Measurements from ENCODE around the gene NUBPL.
"Not testable (repeated sequence)": the region's sequence is repeated elsewhere in the genome, so short reads cannot be mapped to it uniquely, and the experiment has no call there.

Gene NUBPL

GRCh38 chr14:31811693-31812628 lies 250.8 kb downstream of the NUBPL start:
- DNase-seq (ENCODE audit: low read depth in 2 of 2), result not testable (repeated sequence)

- not testable (repeated sequence) for DNase-seq (ENCODE audit: low read depth in 2 of 2)
Measured at GRCh38 chr14:31813724-31814490, 252.7 kb downstream of the NUBPL start.

- DNase-seq (ENCODE audit: low read depth in 2 of 2), result no peak
Measured at GRCh38 chr14:31819281-31819680, 258.1 kb downstream of the NUBPL start.

- no peak for DNase-seq (ENCODE audit: low read depth in 2 of 2)
Measured at GRCh38 chr14:31825459-31825858, 264.3 kb downstream of the NUBPL start.

- no peak for DNase-seq (ENCODE audit: low read depth in 2 of 2)
Measured at GRCh38 chr14:31827325-31827724, 266.1 kb downstream of the NUBPL start.

- no peak for DNase-seq (ENCODE audit: low read depth in 2 of 2)
Measured at GRCh38 chr14:31828946-31829868, 268.0 kb downstream of the NUBPL start.

GRCh38 chr14:31834616-31835015 lies 273.4 kb downstream of the NUBPL start:
- no peak for DNase-seq (ENCODE audit: low read depth in 2 of 2)

GRCh38 chr14:31835049-31835448 lies 273.8 kb downstream of the NUBPL start:
- DNase-seq (ENCODE audit: low read depth in 2 of 2), result no peak

GRCh38 chr14:31837031-31837430 lies 275.8 kb downstream of the NUBPL start:
- no peak for DNase-seq (ENCODE audit: low read depth in 2 of 2)

GRCh38 chr14:31842899-31843298 lies 281.7 kb downstream of the NUBPL start:
- no peak for DNase-seq (ENCODE audit: low read depth in 2 of 2)

- DNase-seq (ENCODE audit: low read depth in 2 of 2), result no peak
Measured at GRCh38 chr14:31843361-31844091, 282.3 kb downstream of the NUBPL start.

GRCh38 chr14:31854508-31855075 lies 293.4 kb downstream of the NUBPL start:
- no peak for DNase-seq (ENCODE audit: low read depth in 2 of 2)

GRCh38 chr14:31855262-31855661 lies 294.1 kb downstream of the NUBPL start:
- DNase-seq (ENCODE audit: low read depth in 2 of 2), result no peak

GRCh38 chr14:31856003-31856402 lies 294.8 kb downstream of the NUBPL start:
- not testable (repeated sequence) for DNase-seq (ENCODE audit: low read depth in 2 of 2)

- no peak for DNase-seq (ENCODE audit: low read depth in 2 of 2)
Measured at GRCh38 chr14:31858868-31859267, 297.7 kb downstream of the NUBPL start.

- DNase-seq (ENCODE audit: low read depth in 2 of 2), result no peak
Measured at GRCh38 chr14:31864937-31865855, 304.0 kb downstream of the NUBPL start.

GRCh38 chr14:31867570-31867969 lies 306.4 kb downstream of the NUBPL start:
- DNase-seq (ENCODE audit: low read depth in 2 of 2), result no peak

GRCh38 chr14:31868096-31868495 lies 306.9 kb downstream of the NUBPL start:
- not testable (repeated sequence) for DNase-seq (ENCODE audit: low read depth in 2 of 2)

- no peak for DNase-seq (ENCODE audit: low read depth in 2 of 2)
Measured at GRCh38 chr14:31876741-31877140, 315.5 kb downstream of the NUBPL start.

Measured in stimulated activated CD4-positive, alpha-beta T cell treated with anti-CD3 and anti-CD28 coated beads, Interleukin-1b, Interleukin-23, amount 100 ng/mL, for 4 hours (primary cell).